MM.1S (cell line): Measurements from ENCODE around the gene SDCCAG8.

Experiments used
- DNase-seq: peaks from one replicate; pipeline ENCODE4 v3.0.0-alpha.2; 2015
- H2AFZ ChIP-seq: fragments of 300-600 bp; sonication (generic); 2 replicates; pipeline ENCODE4 v1.6.0; 2016; ENCODE audit warnings: antibody characterized with exemption, low read length
- H3F3A ChIP-seq: fragments of 300-600 bp; sonication (generic); 2 replicates; pipeline ENCODE4 v1.6.1; 2016; ENCODE audit warnings: mild to moderate bottlenecking, antibody characterized with exemption, low read length, moderate library complexity, mixed read lengths; ENCODE audit not compliant: insufficient read depth
- H3K27ac ChIP-seq: fragments of 300-600 bp; sonication (generic); 2 replicates; pipeline ENCODE4 v1.5.1; 2016; ENCODE audit warnings: mild to moderate bottlenecking, low read length
- H3K27me3 ChIP-seq: fragments of 300-600 bp; sonication (generic); replicated peaks from 2 replicates; pipeline ENCODE4 v1.6.0; 2016; ENCODE audit warnings: low read length; ENCODE audit not compliant: insufficient read depth
- H3K36me3 ChIP-seq: fragments of 300-600 bp; sonication (generic); replicated peaks from 2 replicates; pipeline ENCODE4 v1.6.1; 2016; ENCODE audit warnings: mild to moderate bottlenecking, low read length, mixed read lengths; ENCODE audit not compliant: insufficient read depth
- H3K4me1 ChIP-seq: fragments of 300-600 bp; sonication (generic); 2 replicates; pipeline ENCODE4 v1.6.1; 2016; ENCODE audit warnings: low read length, mixed read lengths
- H3K4me2 ChIP-seq: fragments of 300-600 bp; sonication (generic); 2 replicates; pipeline ENCODE4 v1.6.0; 2016; ENCODE audit warnings: low read depth, low read length
- H3K4me3 ChIP-seq: fragments of 300-600 bp; sonication (generic); 2 replicates; pipeline ENCODE4 v1.5.1; 2016; ENCODE audit warnings: low read length, mixed read lengths
- H3K79me2 ChIP-seq: fragments of 300-600 bp; sonication (generic); 2 replicates; pipeline ENCODE4 v1.6.1; 2016; ENCODE audit warnings: mixed run types, low read length, mixed read lengths
- H3K9ac ChIP-seq: fragments of 300-600 bp; sonication (generic); 2 replicates; pipeline ENCODE4 v1.6.1; 2016; ENCODE audit warnings: low read length, mixed read lengths
- H3K9me2 ChIP-seq: fragments of 300-600 bp; sonication (generic); replicated peaks from 2 replicates; pipeline ENCODE4 v1.6.1; 2016; ENCODE audit warnings: mild to moderate bottlenecking, low read length, mixed read lengths; ENCODE audit not compliant: insufficient read depth
- H3K9me3 ChIP-seq: fragments of 300-600 bp; sonication (generic); replicated peaks from 2 replicates; pipeline ENCODE4 v1.6.1; 2016; ENCODE audit warnings: mild to moderate bottlenecking, low read length, mixed read lengths; ENCODE audit not compliant: insufficient read depth
- H4K20me1 ChIP-seq: fragments of 300-600 bp; sonication (generic); 2 replicates; pipeline ENCODE4 v1.6.1; 2016; ENCODE audit warnings: mild to moderate bottlenecking, low read length, moderate library complexity, mixed read lengths; ENCODE audit not compliant: insufficient read depth
- CTCF ChIP-seq: fragments of 300-600 bp; sonication (generic); IDR thresholded peaks from 2 replicates; pipeline ENCODE4 v1.5.1; 2016; ENCODE audit warnings: antibody characterized with exemption, low read length, mixed read lengths
- EZH2 ChIP-seq: fragments of 300-600 bp; sonication (generic); optimal IDR thresholded peaks from 2 replicates; pipeline ENCODE3; 2017; ENCODE audit warnings: low read depth, mild to moderate bottlenecking, antibody characterized with exemption, low read length, mixed read lengths
- EZH2phosphoT487 ChIP-seq: fragments of 300-600 bp; sonication (generic); IDR thresholded peaks from 2 replicates; pipeline ENCODE4 v1.6.1; 2018; ENCODE audit warnings: antibody characterized with exemption, low read length

The SDCCAG8 gene

GRCh38 chr1:243379706-243380105 is 123.9 kb downstream of the SDCCAG8 start:
- Histone ChIP-seq H4K20me1 (no peaks in the 10 kb centered on the region), H3K27me3 (no peaks in the 10 kb centered on the region), H3K27ac (no peak overlapping the region), H3K79me2 (no peaks in the 10 kb centered on the region), H3K9me2 (no peaks in the 10 kb centered on the region), H3K9ac (no peak overlapping the region), H2AFZ (no peak overlapping the region), H3K9me3 (no peaks in the 10 kb centered on the region), H3K4me3 (no peak overlapping the region), H3F3A (no peaks in the 10 kb centered on the region), H3K36me3 (no peaks in the 10 kb centered on the region), H3K4me2 (no peak overlapping the region), H3K4me1 (no peaks in the 10 kb centered on the region)
- no peak for TF ChIP-seq CTCF
- DNase-seq: no peak

GRCh38 chr1:243388276-243388675 is 132.4 kb downstream of the SDCCAG8 start:
- no peaks in the 10 kb centered on the region for H3K9me3 ChIP-seq
- H3K27me3 ChIP-seq: no peaks in the 10 kb centered on the region
- TF ChIP-seq CTCF: no peak
- no peak overlapping the region for H3K4me3 ChIP-seq
- H2AFZ ChIP-seq: no peak overlapping the region
- no peaks in the 10 kb centered on the region for H3K9me2 ChIP-seq
- DNase-seq: no peak
- no peaks in the 10 kb centered on the region for H3K36me3 ChIP-seq
- H3K4me2 ChIP-seq: no peak overlapping the region
- no peaks in the 10 kb centered on the region for H3K4me1 ChIP-seq
- H3K27ac ChIP-seq: no peak overlapping the region
- no peaks in the 10 kb centered on the region for H3F3A ChIP-seq
- H3K79me2 ChIP-seq: no peaks in the 10 kb centered on the region
- no peaks in the 10 kb centered on the region for H4K20me1 ChIP-seq
- no peak overlapping the region for H3K9ac ChIP-seq

DNA sequence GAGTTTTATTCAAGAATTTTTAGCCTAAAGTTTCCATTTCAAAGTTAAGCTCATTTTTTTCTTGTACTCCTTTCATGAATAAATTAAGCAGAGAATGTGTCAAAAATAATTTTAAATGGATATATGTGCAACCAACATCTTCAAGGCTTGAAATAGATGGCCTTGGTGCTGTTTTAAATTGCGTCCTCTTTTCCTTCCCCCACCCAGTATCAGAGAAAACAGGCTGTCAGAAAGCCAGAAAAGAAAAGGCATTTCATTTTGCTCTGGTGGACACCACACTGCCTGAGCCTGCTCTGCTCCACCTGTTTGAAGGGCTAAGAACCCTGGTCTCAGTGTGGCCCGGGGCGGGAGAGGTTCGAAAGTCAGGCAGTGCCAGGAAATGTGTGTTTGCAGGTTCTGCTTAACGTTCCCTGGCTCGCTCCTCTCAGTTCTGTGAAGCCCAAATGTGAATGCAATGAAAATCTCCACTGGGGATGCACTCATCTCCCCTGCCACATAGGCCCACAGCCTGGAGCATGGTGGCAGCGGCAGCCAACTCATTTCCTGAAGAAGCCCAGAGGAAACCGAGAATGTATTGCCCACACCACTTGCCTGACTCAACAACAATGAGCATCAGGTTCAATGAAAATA is 134.4 kb downstream of the SDCCAG8 start:
- Histone ChIP-seq H3K4me3 (no peak overlapping the region), H3K9me2 (no peaks in the 10 kb centered on the region), H3K4me1 (no peaks in the 10 kb centered on the region), H3K4me2 (no peak overlapping the region), H2AFZ (no peak overlapping the region), H3K9me3 (no peaks in the 10 kb centered on the region), H4K20me1 (no peaks in the 10 kb centered on the region), H3K9ac (no peak overlapping the region), H3K27ac (no peak overlapping the region), H3F3A (no peaks in the 10 kb centered on the region), H3K79me2 (no peaks in the 10 kb centered on the region), H3K36me3 (no peaks in the 10 kb centered on the region), H3K27me3 (no peaks in the 10 kb centered on the region)
- DNase-seq: no peak
- TF ChIP-seq EZH2phosphoT487 (no peak), CTCF (no peak), EZH2 (no peak)
